Astrocyte (in vitro differentiated cells and primary cell): ENCODE measurements around the gene ORAI1. TPM values are rescaled to one million over a fixed set of nuclear protein-coding genes. Genes with fewer than 3 reads are reported as not detected.
"Not testable (repeated sequence)": the region's sequence is repeated elsewhere in the genome, so short reads cannot be mapped to it uniquely, and the experiment has no call there.

Source experiments
- DNase-seq: peaks from one replicate; pipeline ENCODE4 v3.0.0-alpha.2; 2010; ENCODE audit warnings: low read depth
- FAIRE-seq: peaks from 2 replicates; lab custom pipeline; 2011; peaks lifted over from hg19 to GRCh38; lab: Jason Lieb, UNC
- H2AFZ ChIP-seq: 2 replicates; pipeline ENCODE4 v1.6.0; 2012; ENCODE audit warnings: low read depth, low read length, inconsistent platforms
- H3K27ac ChIP-seq: 2 replicates; pipeline ENCODE4 v1.5.1; 2011; ENCODE audit warnings: low read depth, low read length, inconsistent platforms
- H3K27me3 ChIP-seq: 2 replicates; pipeline ENCODE4 v1.6.0; 2011; ENCODE audit warnings: low read length, inconsistent platforms; ENCODE audit not compliant: insufficient read depth
- H3K36me3 ChIP-seq: 2 replicates; pipeline ENCODE4 v1.5.1; 2011; ENCODE audit warnings: low read length, inconsistent platforms; ENCODE audit not compliant: insufficient read depth
- H3K4me1 ChIP-seq: 2 replicates; pipeline ENCODE4 v1.5.1; 2011; ENCODE audit warnings: low read length, inconsistent platforms; ENCODE audit not compliant: insufficient read depth
- H3K4me2 ChIP-seq: 2 replicates; pipeline ENCODE4 v1.6.0; 2012; ENCODE audit warnings: low read length, inconsistent platforms
- H3K4me3 ChIP-seq: 2 replicates; pipeline ENCODE4 v1.5.1; 2011; ENCODE audit warnings: low read depth, mild to moderate bottlenecking, low read length, inconsistent platforms; ENCODE audit not compliant: insufficient read depth
- H3K79me2 ChIP-seq: 2 replicates; pipeline ENCODE4 v1.6.0; 2012; ENCODE audit warnings: mild to moderate bottlenecking, low read length, inconsistent platforms; ENCODE audit not compliant: insufficient read depth
- H3K9ac ChIP-seq: 2 replicates; pipeline ENCODE4 v1.6.0; 2012; ENCODE audit warnings: mild to moderate bottlenecking, low read length, inconsistent platforms
- H3K9me3 ChIP-seq: 2 replicates; pipeline ENCODE4 v1.5.1; 2012; ENCODE audit warnings: low read depth, mild to moderate bottlenecking, low read length, inconsistent platforms; ENCODE audit not compliant: insufficient read depth
- H4K20me1 ChIP-seq: 2 replicates; pipeline ENCODE4 v1.6.0; 2012; ENCODE audit warnings: low read length, inconsistent platforms; ENCODE audit not compliant: insufficient read depth
- H3K27ac Mint-ChIP-seq: one replicate; pipeline ENCODE4 v1.8.0; 2021; ENCODE audit warnings: mild to moderate bottlenecking, mixed read lengths; ENCODE audit not compliant: unreplicated experiment
- H3K27me3 Mint-ChIP-seq: one replicate; pipeline ENCODE4 v1.8.0; 2021; ENCODE audit warnings: low read depth, mixed read lengths; ENCODE audit not compliant: unreplicated experiment
- H3K36me3 Mint-ChIP-seq: one replicate; pipeline ENCODE4 v1.8.0; 2021; ENCODE audit warnings: low read depth, mixed read lengths; ENCODE audit not compliant: unreplicated experiment
- H3K4me1 Mint-ChIP-seq: one replicate; pipeline ENCODE4 v1.8.0; 2021; ENCODE audit warnings: low read depth, mixed read lengths; ENCODE audit not compliant: unreplicated experiment
- H3K4me3 Mint-ChIP-seq: one replicate; pipeline ENCODE4 v1.8.0; 2021; ENCODE audit warnings: mild to moderate bottlenecking, moderate library complexity, mixed read lengths; ENCODE audit not compliant: unreplicated experiment
- H3K9me3 Mint-ChIP-seq: one replicate; pipeline ENCODE4 v1.8.0; 2021; ENCODE audit warnings: mild to moderate bottlenecking, mixed read lengths; ENCODE audit not compliant: unreplicated experiment
- EZH2 ChIP-seq: IDR thresholded peaks from 2 replicates; pipeline ENCODE4 v1.6.1; 2012; ENCODE audit warnings: mild to moderate bottlenecking, low read length, inconsistent platforms; ENCODE audit not compliant: insufficient read depth
- total RNA-seq: library from RNA; stranded (reverse); gene quantifications from 2 replicates; pipeline ENCODE4 v1.2.1, GENCODE V29; 2021
- TF ChIP-seq, protein P1 (sequence below): IDR thresholded peaks from 2 replicates; pipeline ENCODE4 v1.5.1; 2011; ENCODE audit warnings: low read depth, mild to moderate bottlenecking, inconsistent platforms, low read length, moderate library complexity; ENCODE audit not compliant: insufficient read depth

Gene ORAI1
- total RNA-seq, 1 donor from 2014 or later: 20.4 TPM

- Histone ChIP-seq H2AFZ (no peak overlapping the region), H3K9me3 (no peaks in the 10 kb centered on the region), H3K36me3 (no peaks in the 10 kb centered on the region), H4K20me1 (no peaks in the 10 kb centered on the region), H3K27ac (no peak overlapping the region), H3K79me2 (no peaks in the 10 kb centered on the region), H3K4me3 (no peak overlapping the region), H3K9ac (no peak overlapping the region), H3K4me1 (peaks cover 6% of the 10 kb centered on the region), H3K27me3 (no peaks in the 10 kb centered on the region), H3K4me2 (no peak overlapping the region)
- Mint-ChIP-seq H3K4me3 (no peak overlapping the region), H3K27ac (no peak overlapping the region), H3K36me3 (peaks cover 2% of the 10 kb centered on the region), H3K4me1 (peaks cover 3% of the 10 kb centered on the region), H3K27me3 (no peaks in the 10 kb centered on the region), H3K9me3 (no peaks in the 10 kb centered on the region)
- FAIRE-seq: no peak
- no peak for DNase-seq
- TF ChIP-seq, protein P1, sequence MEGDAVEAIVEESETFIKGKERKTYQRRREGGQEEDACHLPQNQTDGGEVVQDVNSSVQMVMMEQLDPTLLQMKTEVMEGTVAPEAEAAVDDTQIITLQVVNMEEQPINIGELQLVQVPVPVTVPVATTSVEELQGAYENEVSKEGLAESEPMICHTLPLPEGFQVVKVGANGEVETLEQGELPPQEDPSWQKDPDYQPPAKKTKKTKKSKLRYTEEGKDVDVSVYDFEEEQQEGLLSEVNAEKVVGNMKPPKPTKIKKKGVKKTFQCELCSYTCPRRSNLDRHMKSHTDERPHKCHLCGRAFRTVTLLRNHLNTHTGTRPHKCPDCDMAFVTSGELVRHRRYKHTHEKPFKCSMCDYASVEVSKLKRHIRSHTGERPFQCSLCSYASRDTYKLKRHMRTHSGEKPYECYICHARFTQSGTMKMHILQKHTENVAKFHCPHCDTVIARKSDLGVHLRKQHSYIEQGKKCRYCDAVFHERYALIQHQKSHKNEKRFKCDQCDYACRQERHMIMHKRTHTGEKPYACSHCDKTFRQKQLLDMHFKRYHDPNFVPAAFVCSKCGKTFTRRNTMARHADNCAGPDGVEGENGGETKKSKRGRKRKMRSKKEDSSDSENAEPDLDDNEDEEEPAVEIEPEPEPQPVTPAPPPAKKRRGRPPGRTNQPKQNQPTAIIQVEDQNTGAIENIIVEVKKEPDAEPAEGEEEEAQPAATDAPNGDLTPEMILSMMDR: no peak
- no peak for TF ChIP-seq EZH2
Measured at GRCh38 chr12:121653999-121654398, 27.7 kb downstream of the ORAI1 start.

DNA sequence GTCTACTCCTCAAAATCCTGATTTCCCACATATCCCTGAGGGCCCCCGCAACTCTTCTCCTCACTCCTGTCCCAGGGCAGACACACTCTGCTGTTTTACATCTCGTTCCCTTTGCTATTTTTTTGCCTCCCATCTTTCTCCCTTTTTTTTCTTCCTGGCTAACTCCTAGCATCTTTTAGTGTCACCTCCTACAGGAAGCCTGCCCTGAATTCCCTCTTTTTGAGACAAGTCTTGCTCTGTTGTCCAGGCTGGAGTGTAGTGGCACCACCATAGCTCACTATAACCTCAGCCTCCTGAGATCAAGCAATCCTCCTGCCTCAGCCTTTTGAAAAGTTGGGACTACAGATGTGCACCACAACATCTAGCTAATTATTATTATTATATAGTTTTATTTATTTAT is 29.8 kb downstream of the ORAI1 start:
- H3K27me3 Mint-ChIP-seq: no peaks in the 10 kb centered on the region
- TF ChIP-seq, protein P1: no peak
- TF ChIP-seq EZH2: no peak
- no peak overlapping the region for H3K4me3 Mint-ChIP-seq
- no peaks in the 10 kb centered on the region for H3K79me2 ChIP-seq
- no peak overlapping the region for H3K4me3 ChIP-seq
- peaks cover 2% of the 10 kb centered on the region for H3K36me3 Mint-ChIP-seq
- no peak overlapping the region for H3K27ac Mint-ChIP-seq
- no peaks in the 10 kb centered on the region for H3K9me3 ChIP-seq
- peaks cover 6% of the 10 kb centered on the region for H3K4me1 Mint-ChIP-seq
- no peak overlapping the region for H2AFZ ChIP-seq
- peaks cover 7% of the 10 kb centered on the region for H3K4me1 ChIP-seq
- no peak for FAIRE-seq
- no peaks in the 10 kb centered on the region for H3K9me3 Mint-ChIP-seq
- H3K36me3 ChIP-seq: no peaks in the 10 kb centered on the region
- no peak overlapping the region for H3K9ac ChIP-seq
- no peak for DNase-seq
- no peaks in the 10 kb centered on the region for H4K20me1 ChIP-seq
- H3K27ac ChIP-seq: no peak overlapping the region
- no peaks in the 10 kb centered on the region for H3K27me3 ChIP-seq
- no peak overlapping the region for H3K4me2 ChIP-seq

DNA sequence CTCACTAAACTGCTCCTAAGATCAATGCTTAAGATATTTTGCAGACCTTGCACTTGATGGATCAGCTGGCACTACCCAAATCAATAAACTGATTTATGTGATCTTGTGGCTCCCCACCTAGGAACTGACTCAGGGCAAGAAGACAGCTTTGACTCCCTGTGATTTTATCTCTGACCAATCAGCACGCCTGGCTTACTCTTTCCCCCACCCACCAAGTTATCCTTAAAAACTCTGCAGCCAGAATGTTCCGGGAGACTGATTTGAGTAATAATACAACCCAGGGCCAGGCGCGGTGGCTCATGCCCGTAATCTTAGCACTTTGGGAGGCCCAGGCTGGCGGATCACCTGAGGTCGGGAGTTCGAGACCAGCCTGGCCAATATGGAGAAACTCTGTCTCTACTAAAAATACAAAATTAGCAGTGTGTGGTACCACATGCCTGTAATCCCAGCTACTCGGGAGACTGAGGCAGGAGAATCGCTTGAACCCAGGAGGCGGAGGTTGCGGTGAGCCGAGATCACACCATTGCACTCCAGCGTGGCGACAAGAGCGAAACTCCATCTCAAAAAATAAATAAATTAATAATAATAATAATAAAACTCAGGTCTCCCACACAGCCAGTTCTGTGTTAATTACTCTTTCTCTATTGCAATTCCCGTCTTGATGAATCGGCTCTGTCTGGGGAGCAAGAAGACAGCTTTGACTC is 31.1 kb downstream of the ORAI1 start:
- Histone ChIP-seq H3K4me2 (no peak overlapping the region), H3K27ac (no peak overlapping the region), H3K9me3 (no peaks in the 10 kb centered on the region), H4K20me1 (no peaks in the 10 kb centered on the region), H3K79me2 (no peaks in the 10 kb centered on the region), H3K27me3 (no peaks in the 10 kb centered on the region), H3K36me3 (no peaks in the 10 kb centered on the region), H3K4me1 (peaks cover 7% of the 10 kb centered on the region), H3K9ac (no peak overlapping the region), H2AFZ (no peak overlapping the region), H3K4me3 (no peak overlapping the region)
- Mint-ChIP-seq H3K4me1 (peaks cover 6% of the 10 kb centered on the region), H3K27ac (no peak overlapping the region), H3K9me3 (no peaks in the 10 kb centered on the region), H3K4me3 (no peak overlapping the region), H3K36me3 (peaks cover 2% of the 10 kb centered on the region), H3K27me3 (no peaks in the 10 kb centered on the region)
- DNase-seq (no peak), FAIRE-seq (no peak)
- TF ChIP-seq, protein P1: no peak
- TF ChIP-seq EZH2: no peak

DNA sequence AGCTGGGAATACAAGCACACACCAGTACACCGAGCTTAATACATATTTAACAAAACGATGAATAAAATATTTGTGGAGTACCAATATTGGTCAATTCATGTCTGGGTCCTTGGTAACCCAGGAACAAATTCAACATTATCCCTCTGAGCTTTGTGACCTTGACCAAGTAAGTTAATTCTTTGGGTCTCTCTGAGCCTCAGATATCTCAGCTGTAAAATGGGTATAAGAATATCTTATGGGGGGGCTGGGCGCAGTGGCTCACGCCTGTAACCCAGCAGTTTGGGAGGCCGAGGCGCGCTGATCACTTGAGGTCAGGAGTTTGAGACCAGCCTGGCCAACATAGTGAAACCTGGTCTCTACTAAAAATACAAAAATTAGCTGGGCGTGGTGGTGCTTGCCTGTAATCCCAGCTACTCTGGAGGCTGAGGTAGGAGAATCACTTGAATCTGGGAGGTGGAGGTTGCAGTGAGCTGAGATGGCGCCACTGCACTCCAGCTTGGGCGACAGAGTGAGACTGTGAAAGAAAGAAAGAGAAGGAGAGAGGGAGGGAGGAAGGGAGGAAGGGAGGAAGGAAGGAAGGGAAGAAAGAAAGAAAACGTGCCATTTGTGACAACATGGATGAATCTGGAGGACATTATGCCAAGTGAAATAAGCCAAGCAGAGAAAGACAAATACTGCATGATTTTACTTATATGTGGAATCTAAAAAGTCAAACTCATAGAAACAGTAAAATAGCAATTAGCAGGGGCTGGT is 35.2 kb downstream of the ORAI1 start:
- H3K27ac ChIP-seq, H3K27ac Mint-ChIP-seq, H3K4me1 Mint-ChIP-seq, H3K27me3 Mint-ChIP-seq, H2AFZ ChIP-seq, H3K4me3 ChIP-seq, H4K20me1 ChIP-seq, H3K36me3 ChIP-seq, H3K4me3 Mint-ChIP-seq, H3K79me2 ChIP-seq, H3K9me3 Mint-ChIP-seq, H3K4me1 ChIP-seq, H3K4me2 ChIP-seq, H3K9me3 ChIP-seq, FAIRE-seq, DNase-seq, H3K27me3 ChIP-seq, H3K9ac ChIP-seq, H3K36me3 Mint-ChIP-seq: not testable (repeated sequence)
